Keratinocyte (primary cell): ENCODE results near the gene STN1. TPM values are rescaled to one million over a fixed set of nuclear protein-coding genes. Genes with fewer than 3 reads are reported as not detected.

Experiments
- DNase-seq: peaks from one replicate; pipeline ENCODE4 v3.0.0-alpha.2; 2011; ENCODE audit warnings: low read depth, missing footprints, low spot score
- FAIRE-seq: peaks from 2 replicates; lab custom pipeline; 2011; peaks lifted over from hg19 to GRCh38; lab: Jason Lieb, UNC
- H2AFZ ChIP-seq: 2 replicates; pipeline ENCODE4 v1.6.0; 2012; ENCODE audit warnings: low read length, control low read depth, inconsistent platforms; ENCODE audit not compliant: control insufficient read depth
- H3K27ac ChIP-seq: 2 replicates; pipeline ENCODE4 v1.5.1; 2011; ENCODE audit warnings: low read length; ENCODE audit not compliant: control insufficient read depth, insufficient read depth
- H3K27me3 ChIP-seq: 3 replicates; pipeline ENCODE4 v1.6.0; 2011; ENCODE audit warnings: low read length; ENCODE audit not compliant: control insufficient read depth, insufficient read depth; ENCODE audit errors: extremely low read depth
- H3K36me3 ChIP-seq, 2 experiments: 2 replicates in 1 of 2; 3 replicates in 1 of 2; pipeline ENCODE4 v1.5.1; 2011; ENCODE audit warnings: low read length in 2 of 2, mild to moderate bottlenecking in 1 of 2; ENCODE audit not compliant: control insufficient read depth in 2 of 2, insufficient read depth in 2 of 2; ENCODE audit errors: extremely low read depth in 1 of 2
- H3K4me1 ChIP-seq: 3 replicates; pipeline ENCODE4 v1.5.1; 2011; ENCODE audit warnings: low read length; ENCODE audit not compliant: control insufficient read depth, insufficient read depth; ENCODE audit errors: extremely low read depth
- H3K4me2 ChIP-seq: 3 replicates; pipeline ENCODE4 v1.6.0; 2011; ENCODE audit warnings: low read depth, low read length; ENCODE audit not compliant: control insufficient read depth, insufficient read depth; ENCODE audit errors: extremely low read depth
- H3K4me3 ChIP-seq, 3 experiments: fragments of 200-600 bp in 1 of 3; sonication (generic) in 1 of 3; 2 replicates in 2 of 3; 3 replicates in 1 of 3; pipeline ENCODE4 v1.5.1; 2011 to 2016; ENCODE audit warnings: low read length in 3 of 3, mild to moderate bottlenecking in 3 of 3, control low read depth in 2 of 3, inconsistent platforms in 1 of 3, low read depth in 1 of 3, mixed read lengths in 1 of 3, mixed run types in 1 of 3, moderate library complexity in 1 of 3; ENCODE audit not compliant: control insufficient read depth in 2 of 3, insufficient read depth in 2 of 3; ENCODE audit errors: extremely low read depth in 1 of 3
- H3K79me2 ChIP-seq: 2 replicates; pipeline ENCODE4 v1.6.0; 2012; ENCODE audit warnings: low read length; ENCODE audit not compliant: control insufficient read depth, insufficient read depth
- H3K9ac ChIP-seq: 3 replicates; pipeline ENCODE4 v1.6.0; 2011; ENCODE audit warnings: low read length; ENCODE audit not compliant: control insufficient read depth, insufficient read depth; ENCODE audit errors: extremely low read depth
- H3K9me1 ChIP-seq: 3 replicates; pipeline ENCODE4 v1.6.0; 2011; ENCODE audit warnings: low read length; ENCODE audit not compliant: control insufficient read depth, insufficient read depth; ENCODE audit errors: extremely low read depth
- H3K9me3 ChIP-seq: 2 replicates; pipeline ENCODE4 v1.5.1; 2012; ENCODE audit warnings: low read depth, low read length; ENCODE audit not compliant: control insufficient read depth
- H4K20me1 ChIP-seq: 3 replicates; pipeline ENCODE4 v1.6.0; 2011; ENCODE audit warnings: low read length; ENCODE audit not compliant: control insufficient read depth, insufficient read depth; ENCODE audit errors: extremely low read depth
- EZH2 ChIP-seq: IDR thresholded peaks from one replicate; pipeline ENCODE4 v1.6.1; 2012; ENCODE audit warnings: inconsistent platforms, mild to moderate bottlenecking, low read length, moderate library complexity
- dilution Hi-C: fragments of 300-500 bp; cut with MboI; formaldehyde crosslinking; loops from one replicate; pipeline ENCODE4 v1.7.0; 2020; ENCODE audit warnings: low sequenced_read_pairs; ENCODE audit not compliant: extremely low pct_ligation_motif_present
- polyA plus RNA-seq, 5 experiments: library from polyadenylated mRNA; depleted of rRNA in 3 of 5; stranded (reverse) in 3 of 5; stranded (forward) in 1 of 5; unstranded in 1 of 5; fragments of >200 nt; gene quantifications; 1 replicate in 1 of 5; 2 replicates in 3 of 5; 3 replicates in 1 of 5; pipeline versions ENCODE4 v1.2.1 to v1.2.3, GENCODE V29; 2011 to 2012; ENCODE audit warnings: missing spikeins in 2 of 5, low read depth in 1 of 5, low replicate concordance in 1 of 5
- TF ChIP-seq, protein P1 (sequence below), 3 experiments: IDR thresholded peaks in 1 of 3; conservative IDR thresholded peaks in 1 of 3; optimal IDR thresholded peaks in 1 of 3; 2 replicates in 2 of 3; 3 replicates in 1 of 3; pipeline versions ENCODE3 to v1.5.1; 2011; ENCODE audit warnings: low read length in 3 of 3, mild to moderate bottlenecking in 3 of 3, moderate library complexity in 2 of 3, control low read depth in 1 of 3, inconsistent platforms in 1 of 3; ENCODE audit not compliant: insufficient read depth in 2 of 3; ENCODE audit errors: extremely low read depth in 1 of 3

Gene STN1
- polyA plus RNA-seq, 1 donor (not counting 4 experiments of a cell fraction or from before 2014, with no cell fraction given): 29.0 TPM

DNA sequence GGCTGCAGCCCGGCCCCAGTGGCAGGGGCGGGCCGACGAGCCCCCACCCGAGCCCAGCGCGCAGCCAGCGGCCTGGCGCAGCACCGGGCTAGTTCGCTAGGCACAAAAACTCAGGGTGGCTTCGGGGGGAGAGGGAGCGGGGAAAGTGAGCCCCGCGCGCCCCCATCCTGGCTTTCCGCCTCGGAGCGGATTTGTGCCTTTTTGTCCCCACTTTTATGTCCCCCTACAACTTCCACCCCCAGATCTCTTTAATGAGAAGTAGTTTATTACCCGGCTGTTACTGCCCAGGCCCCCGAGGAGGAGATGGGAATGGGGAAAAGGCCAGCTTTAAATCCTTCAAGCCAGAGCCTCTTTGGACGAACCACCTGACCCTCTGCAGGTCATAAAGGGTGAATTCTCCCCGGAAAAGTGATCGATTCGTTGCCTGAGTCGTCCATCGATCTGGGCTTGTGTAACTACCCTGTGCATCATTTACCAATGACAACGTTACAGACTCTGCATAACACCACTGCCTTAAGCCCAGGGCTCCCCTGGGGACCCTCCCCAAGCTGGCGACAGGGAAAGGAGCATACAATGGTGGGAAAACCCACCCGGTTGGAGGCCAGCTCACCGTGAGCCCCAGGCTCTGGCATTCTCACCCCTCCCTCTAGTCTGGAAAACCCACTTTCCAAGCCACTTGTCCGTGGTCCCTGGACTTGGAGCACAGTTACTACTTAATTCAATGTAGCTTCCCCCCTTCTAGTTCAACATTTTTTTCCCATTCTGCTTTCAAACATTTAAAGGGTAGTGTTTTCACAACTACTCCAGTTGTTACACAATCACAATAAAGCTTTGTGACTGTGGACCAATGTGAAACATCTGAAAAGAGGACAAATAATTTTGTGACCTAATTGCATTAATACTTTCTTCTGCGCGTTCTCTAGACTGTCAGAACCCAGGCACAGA is 61.9 kb downstream of the STN1 start:
- H3K9ac ChIP-seq: peak overlapping the region; percentile 59
- FAIRE-seq: peak; percentile 20
- H3K27me3 ChIP-seq: no peaks in the 10 kb centered on the region
- peaks cover 40% of the 10 kb centered on the region for H3K79me2 ChIP-seq
- TF ChIP-seq EZH2: no peak
- TF ChIP-seq, protein P1, sequence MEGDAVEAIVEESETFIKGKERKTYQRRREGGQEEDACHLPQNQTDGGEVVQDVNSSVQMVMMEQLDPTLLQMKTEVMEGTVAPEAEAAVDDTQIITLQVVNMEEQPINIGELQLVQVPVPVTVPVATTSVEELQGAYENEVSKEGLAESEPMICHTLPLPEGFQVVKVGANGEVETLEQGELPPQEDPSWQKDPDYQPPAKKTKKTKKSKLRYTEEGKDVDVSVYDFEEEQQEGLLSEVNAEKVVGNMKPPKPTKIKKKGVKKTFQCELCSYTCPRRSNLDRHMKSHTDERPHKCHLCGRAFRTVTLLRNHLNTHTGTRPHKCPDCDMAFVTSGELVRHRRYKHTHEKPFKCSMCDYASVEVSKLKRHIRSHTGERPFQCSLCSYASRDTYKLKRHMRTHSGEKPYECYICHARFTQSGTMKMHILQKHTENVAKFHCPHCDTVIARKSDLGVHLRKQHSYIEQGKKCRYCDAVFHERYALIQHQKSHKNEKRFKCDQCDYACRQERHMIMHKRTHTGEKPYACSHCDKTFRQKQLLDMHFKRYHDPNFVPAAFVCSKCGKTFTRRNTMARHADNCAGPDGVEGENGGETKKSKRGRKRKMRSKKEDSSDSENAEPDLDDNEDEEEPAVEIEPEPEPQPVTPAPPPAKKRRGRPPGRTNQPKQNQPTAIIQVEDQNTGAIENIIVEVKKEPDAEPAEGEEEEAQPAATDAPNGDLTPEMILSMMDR (optimal IDR thresholded peaks at IDR 0.05 in 1 of 3, IDR thresholded peaks at IDR 0.05 in 1 of 3, conservative IDR thresholded peaks at IDR 0.05 in 1 of 3; ENCODE audit: extremely low read depth in 1 of 3, insufficient read depth in 2 of 3, low read length in 3 of 3): no peak
- no peak for DNase-seq
- peaks cover 11 to 18% of the 10 kb centered on the region in 2 experiments for H3K36me3 ChIP-seq
- peak overlapping the region; percentile 55 to 82 (median 56) for H3K4me3 ChIP-seq
- dilution Hi-C loops: no loop called here
- no peaks in the 10 kb centered on the region for H3K9me3 ChIP-seq
- no peak overlapping the region for H3K27ac ChIP-seq
- peak overlapping the region; percentile 77 for H3K4me2 ChIP-seq
- H3K4me1 ChIP-seq: peaks cover 47% of the 10 kb centered on the region
- H4K20me1 ChIP-seq: no peaks in the 10 kb centered on the region
- no peak overlapping the region for H2AFZ ChIP-seq
- H3K9me1 ChIP-seq: no peaks in the 10 kb centered on the region

DNA sequence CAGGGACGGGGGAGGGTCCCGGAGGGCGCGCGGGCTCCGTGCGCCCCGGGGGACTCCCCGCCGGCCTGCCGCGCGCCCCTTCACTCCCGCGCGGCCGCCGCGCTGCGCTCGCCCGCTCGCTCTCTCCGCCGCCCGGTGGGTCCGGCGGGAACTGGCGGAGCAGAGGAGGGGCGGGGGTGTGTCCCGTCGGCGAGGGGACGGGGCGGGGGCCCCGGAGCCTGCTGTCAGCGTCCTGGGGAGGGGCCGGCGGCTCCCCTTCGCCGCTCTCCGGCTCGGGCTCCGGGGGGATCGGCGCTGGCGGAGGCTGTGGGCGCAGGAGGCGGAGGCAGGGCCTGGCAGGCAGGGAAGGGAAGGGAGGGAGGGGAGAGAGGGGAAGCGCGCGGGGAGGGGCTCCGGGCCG is 62.6 kb downstream of the STN1 start, which contains the start of gene SH3PXD2A:
Gene SH3PXD2A (minus strand): TSS at position 153 of the 400 bp plus-strand sequence. CDS start 310 bp downstream, outside the sequence.
- FAIRE-seq (no peak), DNase-seq (no peak)
- Histone ChIP-seq H3K9me3 (no peaks in the 10 kb centered on the region), H4K20me1 (no peaks in the 10 kb centered on the region), H3K9me1 (peaks cover 2% of the 10 kb centered on the region), H3K4me2 (peak within 1 kb of the TSS; percentile 99), H3K27ac (peak within 1 kb of the TSS; percentile 76), H3K4me1 (peaks cover 47% of the 10 kb centered on the region), H3K9ac (peak within 1 kb of the TSS; percentile 89), H2AFZ (no peak within 1 kb of the TSS), H3K36me3 (peaks cover 13 to 24% of the 10 kb centered on the region in 2 experiments), H3K79me2 (peaks cover 47% of the 10 kb centered on the region), H3K4me3 (peak within 1 kb of the TSS; percentile 82 to 95 (median 83)), H3K27me3 (no peaks in the 10 kb centered on the region)
- dilution Hi-C loops: no loop called here
- TF ChIP-seq EZH2: no peak
- TF ChIP-seq, protein P1 (optimal IDR thresholded peaks at IDR 0.05 in 1 of 3, IDR thresholded peaks at IDR 0.05 in 1 of 3, conservative IDR thresholded peaks at IDR 0.05 in 1 of 3; ENCODE audit: extremely low read depth in 1 of 3, insufficient read depth in 2 of 3, low read length in 3 of 3): no peak
